Fibroblast of pulmonary artery (primary cell): Measurements from ENCODE around the gene TCHH.

Experiments used
- DNase-seq: peaks from one replicate; pipeline ENCODE4 v3.0.0-alpha.2; 2010; ENCODE audit warnings: low read depth
- H3K4me3 ChIP-seq: replicated peaks from 2 replicates; pipeline ENCODE4 v1.5.1; 2011; ENCODE audit warnings: low read depth, mild to moderate bottlenecking, control low read depth, low read length, moderate library complexity
- TF ChIP-seq, protein P1 (sequence below): IDR thresholded peaks from 2 replicates; pipeline ENCODE4 v1.5.1; 2011; ENCODE audit warnings: mild to moderate bottlenecking, control low read depth, low read length, inconsistent platforms; ENCODE audit errors: missing control alignments

TCHH gene

DNA sequence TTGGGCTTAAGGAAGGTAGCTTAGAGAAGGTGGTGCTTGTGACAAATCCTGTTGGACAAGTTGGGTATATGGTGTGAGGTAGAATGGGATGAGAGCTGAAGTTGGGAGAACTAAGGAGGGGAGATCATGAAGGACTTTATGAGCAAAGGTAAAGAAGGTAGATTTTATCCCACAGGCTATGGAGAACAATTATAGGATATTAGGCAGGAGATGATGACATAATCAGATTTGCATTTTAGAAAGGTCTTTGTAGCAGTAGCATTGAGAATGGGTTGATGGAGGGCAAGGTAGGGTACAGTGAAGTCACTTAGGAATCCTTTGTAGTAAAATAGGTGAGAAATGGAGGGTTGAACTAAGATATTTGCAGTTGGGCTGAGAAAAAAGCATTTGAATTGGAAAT is 14.9 kb upstream of the TCHH start:
- TF ChIP-seq, protein P1, sequence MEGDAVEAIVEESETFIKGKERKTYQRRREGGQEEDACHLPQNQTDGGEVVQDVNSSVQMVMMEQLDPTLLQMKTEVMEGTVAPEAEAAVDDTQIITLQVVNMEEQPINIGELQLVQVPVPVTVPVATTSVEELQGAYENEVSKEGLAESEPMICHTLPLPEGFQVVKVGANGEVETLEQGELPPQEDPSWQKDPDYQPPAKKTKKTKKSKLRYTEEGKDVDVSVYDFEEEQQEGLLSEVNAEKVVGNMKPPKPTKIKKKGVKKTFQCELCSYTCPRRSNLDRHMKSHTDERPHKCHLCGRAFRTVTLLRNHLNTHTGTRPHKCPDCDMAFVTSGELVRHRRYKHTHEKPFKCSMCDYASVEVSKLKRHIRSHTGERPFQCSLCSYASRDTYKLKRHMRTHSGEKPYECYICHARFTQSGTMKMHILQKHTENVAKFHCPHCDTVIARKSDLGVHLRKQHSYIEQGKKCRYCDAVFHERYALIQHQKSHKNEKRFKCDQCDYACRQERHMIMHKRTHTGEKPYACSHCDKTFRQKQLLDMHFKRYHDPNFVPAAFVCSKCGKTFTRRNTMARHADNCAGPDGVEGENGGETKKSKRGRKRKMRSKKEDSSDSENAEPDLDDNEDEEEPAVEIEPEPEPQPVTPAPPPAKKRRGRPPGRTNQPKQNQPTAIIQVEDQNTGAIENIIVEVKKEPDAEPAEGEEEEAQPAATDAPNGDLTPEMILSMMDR: no peak

GRCh38 chr1:152127673-152128072 is 12.4 kb upstream of the TCHH start:
- DNase-seq: no peak
- TF ChIP-seq, protein P1: no peak
- H3K4me3 ChIP-seq: no peak overlapping the region

More for the DNA sequence above, 14.9 kb upstream of the TCHH start:
- H3K4me3 ChIP-seq: no peak overlapping the region
- no peak for DNase-seq

GRCh38 chr1:152125834-152126443 is 10.7 kb upstream of the TCHH start:
- H3K4me3 ChIP-seq: no peak overlapping the region
- no peak for DNase-seq
- TF ChIP-seq, protein P1: no peak

GRCh38 chr1:152118915-152119314 is 3.7 kb upstream of the TCHH start:
- TF ChIP-seq, protein P1: no peak
- no peak overlapping the region for H3K4me3 ChIP-seq
- DNase-seq: no peak

DNA sequence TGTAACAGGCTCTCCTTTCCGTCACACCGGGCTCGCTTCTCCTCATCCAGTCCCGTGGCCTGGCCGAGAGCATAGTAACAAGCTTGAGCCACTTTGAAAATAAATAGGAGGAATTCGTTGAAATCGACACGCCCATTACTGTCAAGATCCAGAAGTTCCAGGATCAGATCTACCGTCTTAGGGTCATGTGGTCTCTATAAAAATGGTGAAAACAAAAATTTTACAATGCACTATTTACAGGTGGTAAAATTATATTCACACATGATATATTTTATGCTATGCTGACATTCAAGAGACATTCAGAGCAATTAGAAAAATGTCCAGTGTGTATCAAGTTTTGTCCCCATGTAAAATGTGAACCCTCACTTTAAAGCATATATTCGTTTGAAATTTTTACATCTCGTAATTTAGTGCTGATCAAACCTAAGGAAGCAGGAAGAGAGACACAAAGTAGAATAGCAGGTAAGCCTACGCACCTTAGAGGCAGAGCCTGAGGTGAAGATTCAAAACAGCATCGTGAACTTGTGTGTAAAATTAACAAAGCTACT is 2.3 kb downstream of the TCHH start:
- TF ChIP-seq, protein P1: no peak
- no peak overlapping the region for H3K4me3 ChIP-seq
- DNase-seq: no peak

DNA sequence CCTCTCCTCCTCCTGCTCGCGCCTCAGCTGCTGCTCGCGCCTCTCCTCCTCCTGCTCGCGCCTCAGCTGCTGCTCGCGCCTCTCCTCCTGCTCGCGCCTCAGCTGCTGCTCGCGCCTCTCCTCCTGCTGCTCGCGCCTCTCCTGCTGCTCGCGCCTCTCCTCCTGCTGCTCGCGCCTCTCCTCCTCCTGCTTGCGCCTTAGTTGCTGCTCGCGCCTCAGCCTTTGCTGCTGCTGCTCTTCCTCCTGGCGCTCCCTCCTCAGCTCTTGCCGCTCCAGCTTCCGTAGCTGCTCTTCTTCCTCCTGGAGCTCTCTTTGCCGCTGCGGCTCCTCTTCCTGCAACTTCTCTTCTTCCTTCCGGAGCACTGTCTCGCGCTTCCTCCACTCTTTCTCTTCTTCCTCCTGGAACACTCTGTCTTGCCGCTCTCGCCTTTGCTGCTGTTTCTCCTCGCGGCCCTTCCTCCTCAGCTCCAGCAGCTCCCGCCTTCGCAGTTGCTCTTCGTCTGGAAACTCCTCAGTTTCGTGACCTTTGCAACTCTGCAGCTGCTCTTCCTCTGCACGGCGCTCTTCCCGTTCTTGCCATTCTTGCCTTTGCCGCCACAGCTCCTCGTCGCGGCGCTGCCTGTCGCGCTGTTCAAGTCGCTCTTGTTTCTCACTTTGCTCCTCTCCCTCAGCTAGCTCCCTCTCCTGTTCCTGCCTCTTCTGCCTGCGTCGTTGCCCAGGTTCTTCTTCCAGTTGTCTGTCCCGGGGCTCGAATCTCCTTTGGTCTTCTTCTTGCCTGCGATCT is 3.0 kb downstream of the TCHH start:
- peak overlapping the region; percentile 21 for H3K4me3 ChIP-seq
- TF ChIP-seq, protein P1: no peak
- DNase-seq: peak; percentile 18
